Measurements from ENCODE around the gene OAF.

Gene OAF

GRCh38 chr11:120210626-120211521 is at the start of gene OAF:
TSS of gene OAF (plus strand) at chr11:120211032. CDS start at chr11:120211280, 248 bp downstream.
- H3K27me3 ChIP-seq (ENCODE audit: low read depth, low read length), result no peaks in the 10 kb centered on the region
- H3K27ac ChIP-seq (ENCODE audit: low read length), result peak within 1 kb of the TSS; percentile 89
- H3K4me1 ChIP-seq (ENCODE audit: control insufficient read depth in 1 of 2, insufficient read depth in 2 of 2, low read length in 2 of 2), result peaks cover 6 to 37% of the 10 kb centered on the region in 2 donors
- H3K36me3 ChIP-seq (ENCODE audit: control insufficient read depth in 1 of 2, insufficient read depth in 2 of 2, low read length in 2 of 2), result no peaks in the 10 kb centered on the region
- H3K9me3 ChIP-seq (ENCODE audit: control insufficient read depth in 1 of 2, low read length in 2 of 2), result no peaks in the 10 kb centered on the region
- H3K4me3 ChIP-seq (ENCODE audit: low read depth in 1 of 2, low read length in 2 of 2), result peak within 1 kb of the TSS; percentile 74 to 85

- H3K27ac ChIP-seq (ENCODE audit: low read length), result no peak overlapping the region
Measured at GRCh38 chr11:120167659-120168058, 43.2 kb upstream of the OAF start.

GRCh38 chr11:120168108-120168959 is 42.5 kb upstream of the OAF start:
- H3K36me3 ChIP-seq (ENCODE audit: control insufficient read depth in 1 of 2, insufficient read depth in 2 of 2, low read length in 2 of 2), result no peaks in the 10 kb centered on the region

More at GRCh38 chr11:120167659-120168058, 43.2 kb upstream of the OAF start:
- Histone ChIP-seq H3K36me3 (ENCODE audit: control insufficient read depth in 1 of 2, insufficient read depth in 2 of 2, low read length in 2 of 2) (no peaks in the 10 kb centered on the region), H3K4me3 (ENCODE audit: low read depth in 1 of 2, low read length in 2 of 2) (no peak overlapping the region), H3K4me1 (ENCODE audit: control insufficient read depth in 1 of 2, insufficient read depth in 2 of 2, low read length in 2 of 2) (peaks cover 0 to 18% of the 10 kb centered on the region in 2 donors), H3K9me3 (ENCODE audit: control insufficient read depth in 1 of 2, low read length in 2 of 2) (no peaks in the 10 kb centered on the region), H3K27me3 (ENCODE audit: low read depth, low read length) (peaks cover 26% of the 10 kb centered on the region)

GRCh38 chr11:120168960-120169681 is 41.7 kb upstream of the OAF start:
- Histone ChIP-seq H3K27ac (ENCODE audit: low read length) (no peak overlapping the region), H3K9me3 (ENCODE audit: control insufficient read depth in 1 of 2, low read length in 2 of 2) (no peaks in the 10 kb centered on the region), H3K27me3 (ENCODE audit: low read depth, low read length) (peaks cover 26% of the 10 kb centered on the region), H3K4me3 (ENCODE audit: low read depth in 1 of 2, low read length in 2 of 2) (peak overlapping the region; percentile 54 to 66), H3K36me3 (ENCODE audit: control insufficient read depth in 1 of 2, insufficient read depth in 2 of 2, low read length in 2 of 2) (no peaks in the 10 kb centered on the region), H3K4me1 (ENCODE audit: control insufficient read depth in 1 of 2, insufficient read depth in 2 of 2, low read length in 2 of 2) (peaks cover 0 to 21% of the 10 kb centered on the region in 2 donors)

More at GRCh38 chr11:120168108-120168959, 42.5 kb upstream of the OAF start:
- no peak overlapping the region for H3K27ac ChIP-seq (ENCODE audit: low read length)
- H3K9me3 ChIP-seq (ENCODE audit: control insufficient read depth in 1 of 2, low read length in 2 of 2), result no peaks in the 10 kb centered on the region
- H3K27me3 ChIP-seq (ENCODE audit: low read depth, low read length), result peaks cover 26% of the 10 kb centered on the region
- peaks cover 0 to 18% of the 10 kb centered on the region in 2 donors for H3K4me1 ChIP-seq (ENCODE audit: control insufficient read depth in 1 of 2, insufficient read depth in 2 of 2, low read length in 2 of 2)
- H3K4me3 ChIP-seq (ENCODE audit: low read depth in 1 of 2, low read length in 2 of 2), result peak overlapping the region; percentile 54 to 66

- Histone ChIP-seq H3K4me1 (ENCODE audit: control insufficient read depth in 1 of 2, insufficient read depth in 2 of 2, low read length in 2 of 2) (peaks cover 0 to 22% of the 10 kb centered on the region in 2 donors), H3K4me3 (ENCODE audit: low read depth in 1 of 2, low read length in 2 of 2) (peak overlapping the region in 1 of 2 donors; percentile 54), H3K27me3 (ENCODE audit: low read depth, low read length) (peaks cover 26% of the 10 kb centered on the region), H3K9me3 (ENCODE audit: control insufficient read depth in 1 of 2, low read length in 2 of 2) (no peaks in the 10 kb centered on the region), H3K27ac (ENCODE audit: low read length) (no peak overlapping the region), H3K36me3 (ENCODE audit: control insufficient read depth in 1 of 2, insufficient read depth in 2 of 2, low read length in 2 of 2) (no peaks in the 10 kb centered on the region)
Measured at GRCh38 chr11:120169981-120170698, 40.7 kb upstream of the OAF start.

- Histone ChIP-seq H3K4me1 (ENCODE audit: control insufficient read depth in 1 of 2, insufficient read depth in 2 of 2, low read length in 2 of 2) (peaks cover 0 to 22% of the 10 kb centered on the region in 2 donors), H3K27ac (ENCODE audit: low read length) (no peak overlapping the region), H3K27me3 (ENCODE audit: low read depth, low read length) (peaks cover 26% of the 10 kb centered on the region), H3K4me3 (ENCODE audit: low read depth in 1 of 2, low read length in 2 of 2) (no peak overlapping the region), H3K9me3 (ENCODE audit: control insufficient read depth in 1 of 2, low read length in 2 of 2) (no peaks in the 10 kb centered on the region), H3K36me3 (ENCODE audit: control insufficient read depth in 1 of 2, insufficient read depth in 2 of 2, low read length in 2 of 2) (no peaks in the 10 kb centered on the region)
Measured at GRCh38 chr11:120170741-120171261, 40.0 kb upstream of the OAF start.

GRCh38 chr11:120172054-120172911 is 38.5 kb upstream of the OAF start:
- no peaks in the 10 kb centered on the region for H3K36me3 ChIP-seq (ENCODE audit: control insufficient read depth in 1 of 2, insufficient read depth in 2 of 2, low read length in 2 of 2)
- no peak overlapping the region for H3K4me3 ChIP-seq (ENCODE audit: low read depth in 1 of 2, low read length in 2 of 2)
- peaks cover 18% of the 10 kb centered on the region for H3K27me3 ChIP-seq (ENCODE audit: low read depth, low read length)
- peaks cover 0 to 22% of the 10 kb centered on the region in 2 donors for H3K4me1 ChIP-seq (ENCODE audit: control insufficient read depth in 1 of 2, insufficient read depth in 2 of 2, low read length in 2 of 2)
- H3K9me3 ChIP-seq (ENCODE audit: control insufficient read depth in 1 of 2, low read length in 2 of 2), result no peaks in the 10 kb centered on the region
- H3K27ac ChIP-seq (ENCODE audit: low read length), result no peak overlapping the region

GRCh38 chr11:120173019-120173705 is 37.7 kb upstream of the OAF start:
- Histone ChIP-seq H3K4me1 (ENCODE audit: control insufficient read depth in 1 of 2, insufficient read depth in 2 of 2, low read length in 2 of 2) (peaks cover 0 to 22% of the 10 kb centered on the region in 2 donors), H3K4me3 (ENCODE audit: low read depth in 1 of 2, low read length in 2 of 2) (no peak overlapping the region), H3K27me3 (ENCODE audit: low read depth, low read length) (peaks cover 12% of the 10 kb centered on the region), H3K36me3 (ENCODE audit: control insufficient read depth in 1 of 2, insufficient read depth in 2 of 2, low read length in 2 of 2) (no peaks in the 10 kb centered on the region), H3K9me3 (ENCODE audit: control insufficient read depth in 1 of 2, low read length in 2 of 2) (no peaks in the 10 kb centered on the region), H3K27ac (ENCODE audit: low read length) (no peak overlapping the region)

GRCh38 chr11:120173807-120174206 is 37.0 kb upstream of the OAF start:
- H3K9me3 ChIP-seq (ENCODE audit: control insufficient read depth in 1 of 2, low read length in 2 of 2), result no peaks in the 10 kb centered on the region
- H3K4me1 ChIP-seq (ENCODE audit: control insufficient read depth in 1 of 2, insufficient read depth in 2 of 2, low read length in 2 of 2), result peaks cover 0 to 19% of the 10 kb centered on the region in 2 donors
- H3K36me3 ChIP-seq (ENCODE audit: control insufficient read depth in 1 of 2, insufficient read depth in 2 of 2, low read length in 2 of 2), result no peaks in the 10 kb centered on the region
- no peak overlapping the region for H3K4me3 ChIP-seq (ENCODE audit: low read depth in 1 of 2, low read length in 2 of 2)
- H3K27me3 ChIP-seq (ENCODE audit: low read depth, low read length), result peaks cover 9% of the 10 kb centered on the region
- no peak overlapping the region for H3K27ac ChIP-seq (ENCODE audit: low read length)
